ENCODE data around the gene HOXC13.

Gene HOXC13

DNA sequence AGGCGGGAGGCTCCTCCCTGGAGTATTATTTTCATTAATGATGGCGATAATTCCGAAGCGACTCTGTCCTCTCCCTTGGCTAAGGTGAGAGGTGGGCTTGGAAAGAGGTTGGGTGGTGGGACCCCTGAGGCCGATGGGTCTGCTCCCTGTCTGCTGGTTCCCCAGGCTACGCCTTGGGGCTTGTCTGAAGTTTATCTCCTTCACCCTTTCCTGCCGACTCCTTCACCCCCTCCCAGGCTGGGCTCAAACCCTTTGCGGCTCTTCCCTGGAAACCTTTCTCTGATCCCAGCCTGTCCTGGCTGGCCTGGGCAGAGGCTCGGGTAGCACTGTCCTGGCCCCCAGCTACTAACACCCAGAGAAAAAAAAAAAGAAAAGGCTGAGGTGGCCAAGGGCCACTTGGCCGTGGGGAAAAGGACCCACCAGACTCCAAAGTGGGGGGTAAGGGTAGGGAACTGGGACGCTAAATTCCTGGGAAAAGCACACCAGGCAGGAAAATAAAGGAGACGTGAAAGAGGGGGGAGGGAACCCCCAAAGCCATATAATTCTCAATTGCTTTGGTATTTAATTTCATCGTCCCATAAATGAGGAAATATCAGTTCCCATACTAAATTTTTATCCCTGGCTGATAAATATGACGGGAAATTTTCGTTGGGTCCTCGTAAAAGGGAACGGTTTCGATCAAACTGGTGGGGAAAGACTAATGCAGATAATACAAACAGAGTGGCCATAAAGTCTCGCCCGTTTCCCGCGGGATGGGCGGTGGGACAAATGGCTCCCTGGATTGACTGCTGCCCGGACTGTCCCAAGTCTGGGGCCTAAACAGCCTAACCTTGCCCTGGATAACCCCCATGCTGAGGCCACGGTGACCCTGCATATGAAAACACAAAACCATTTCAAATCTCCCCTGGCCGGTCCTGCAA, 44.3 kb downstream of the HOXC13 start:
- DNase-seq: no peak

DNA sequence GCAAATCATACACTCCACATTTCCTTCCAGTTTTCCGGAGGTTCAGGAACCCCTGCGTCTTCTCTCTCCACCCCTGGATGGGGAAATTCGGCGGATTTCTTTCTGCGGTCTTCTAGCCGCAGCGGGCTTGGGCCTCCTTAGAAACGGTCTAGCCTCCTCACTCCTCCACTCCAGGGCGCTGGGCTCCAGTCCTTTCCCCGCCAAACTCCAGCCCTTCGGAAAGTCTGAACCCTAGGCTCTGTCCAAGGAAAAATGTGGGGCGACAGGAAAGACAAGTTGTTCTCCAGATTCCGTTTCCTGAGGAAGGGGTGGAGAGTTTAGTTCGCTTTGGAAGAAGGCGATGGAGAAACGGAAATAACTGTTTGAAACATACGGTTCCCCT, 44.9 kb downstream of the HOXC13 start:
- DNase-seq: no peak

DNA sequence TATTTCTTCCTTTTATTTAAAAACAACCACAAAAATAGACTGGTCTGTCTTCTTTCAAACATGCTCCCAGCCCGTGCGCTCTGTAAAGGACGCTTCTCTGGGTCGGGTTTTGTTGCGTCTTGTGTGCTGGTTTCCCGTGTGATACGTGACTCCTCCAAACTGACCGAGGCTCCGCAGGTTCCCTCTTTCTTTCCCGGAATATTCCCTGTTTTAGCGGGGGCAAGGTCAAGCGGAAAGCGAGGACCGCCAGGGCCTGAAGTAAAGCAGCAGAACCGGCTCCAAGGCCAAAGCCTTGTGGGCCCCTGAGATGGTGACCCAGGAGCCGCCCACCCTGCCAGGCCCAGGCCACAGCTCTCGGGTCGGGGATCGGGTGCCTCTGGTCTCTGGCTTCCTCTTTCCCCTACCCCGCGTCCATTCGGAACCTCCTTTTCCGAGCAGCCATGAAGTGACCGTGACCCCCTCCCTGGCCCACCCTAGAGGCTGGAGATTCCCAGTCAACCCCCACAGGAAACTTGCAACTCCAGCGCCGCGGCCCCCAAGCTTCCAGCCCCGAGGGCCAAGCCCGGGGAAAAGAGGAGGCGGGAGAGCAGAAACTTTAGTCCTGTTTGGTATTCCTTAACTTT, 45.4 kb downstream of the HOXC13 start:
- DNase-seq: no peak

DNA sequence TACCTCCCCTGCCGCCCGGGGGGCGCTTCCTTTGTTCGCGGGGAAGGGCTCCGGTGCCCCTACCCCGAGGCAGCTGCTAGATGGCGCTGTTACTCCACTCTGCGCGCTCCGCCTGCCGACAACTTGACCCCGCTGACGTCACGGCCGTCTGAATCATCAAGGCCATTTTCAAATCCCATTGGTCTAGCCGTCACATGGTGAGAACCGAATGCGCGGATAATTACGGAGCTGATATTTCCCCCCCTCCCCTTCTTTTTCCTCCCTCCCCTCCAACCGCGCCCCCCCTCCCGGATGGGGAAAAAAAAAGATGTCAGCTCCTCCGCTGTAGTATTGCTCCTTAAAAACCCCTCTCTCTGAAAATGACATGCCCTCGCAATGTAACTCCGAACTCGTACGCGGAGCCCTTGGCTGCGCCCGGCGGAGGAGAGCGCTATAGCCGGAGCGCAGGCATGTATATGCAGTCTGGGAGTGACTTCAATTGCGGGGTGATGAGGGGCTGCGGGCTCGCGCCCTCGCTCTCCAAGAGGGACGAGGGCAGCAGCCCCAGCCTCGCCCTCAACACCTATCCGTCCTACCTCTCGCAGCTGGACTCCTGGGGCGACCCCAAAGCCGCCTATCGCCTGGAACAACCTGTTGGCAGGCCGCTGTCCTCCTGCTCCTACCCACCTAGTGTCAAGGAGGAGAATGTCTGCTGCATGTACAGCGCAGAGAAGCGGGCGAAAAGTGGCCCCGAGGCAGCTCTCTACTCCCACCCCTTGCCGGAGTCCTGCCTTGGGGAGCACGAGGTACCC, 46.5 kb downstream of the HOXC13 start, which contains the start of gene HOXC10:
Gene HOXC10 (plus strand): TSS at position 246 of the 791 bp plus-strand sequence. CDS start 114 bp downstream, at position 360.
- peak in 2 of 4 experiments; percentile 30 to 50 for DNase-seq

DNA sequence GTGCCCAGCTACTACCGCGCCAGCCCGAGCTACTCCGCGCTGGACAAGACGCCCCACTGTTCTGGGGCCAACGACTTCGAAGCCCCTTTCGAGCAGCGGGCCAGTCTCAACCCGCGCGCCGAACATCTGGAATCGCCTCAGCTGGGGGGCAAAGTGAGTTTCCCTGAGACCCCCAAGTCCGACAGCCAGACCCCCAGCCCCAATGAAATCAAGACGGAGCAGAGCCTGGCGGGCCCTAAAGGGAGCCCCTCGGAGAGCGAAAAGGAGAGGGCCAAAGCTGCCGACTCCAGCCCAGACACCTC, 47.0 kb downstream of the HOXC13 start:
- DNase-seq: no peak

DNA sequence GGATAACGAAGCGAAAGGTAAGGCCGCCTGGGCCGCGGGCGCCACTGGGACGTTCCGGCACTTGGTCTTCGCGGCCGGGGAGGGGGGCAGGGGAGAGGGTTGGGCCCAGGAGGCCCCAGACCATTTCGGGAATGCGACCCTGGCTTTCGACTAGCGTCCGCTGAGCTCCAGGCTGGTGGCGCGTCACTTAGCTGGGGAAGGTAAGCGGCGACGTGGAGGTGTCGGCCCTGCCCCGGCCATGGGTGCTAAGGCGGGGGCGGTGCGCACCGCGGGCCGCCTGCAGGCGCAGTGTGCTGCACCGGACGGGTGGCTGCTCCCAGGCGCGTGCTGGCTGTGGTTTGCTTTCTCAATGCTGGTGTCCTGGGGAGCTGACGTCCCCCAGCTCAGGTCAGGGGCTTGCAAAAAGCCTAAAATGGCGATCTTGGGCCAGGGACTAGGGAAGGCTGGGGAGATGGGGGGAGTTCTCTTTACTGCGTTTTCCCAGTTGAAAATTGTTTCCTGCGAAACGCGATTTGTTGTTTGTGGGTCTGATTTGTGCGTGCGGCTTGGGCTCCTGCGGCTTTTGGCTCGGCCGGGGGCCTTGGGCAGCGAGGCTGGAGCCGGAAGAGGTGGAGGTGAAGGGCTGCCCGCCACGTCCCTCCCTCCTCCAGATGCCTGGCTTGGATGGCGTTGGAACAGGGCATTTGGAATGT, 47.5 kb downstream of the HOXC13 start:
- DNase-seq: no peak

DNA sequence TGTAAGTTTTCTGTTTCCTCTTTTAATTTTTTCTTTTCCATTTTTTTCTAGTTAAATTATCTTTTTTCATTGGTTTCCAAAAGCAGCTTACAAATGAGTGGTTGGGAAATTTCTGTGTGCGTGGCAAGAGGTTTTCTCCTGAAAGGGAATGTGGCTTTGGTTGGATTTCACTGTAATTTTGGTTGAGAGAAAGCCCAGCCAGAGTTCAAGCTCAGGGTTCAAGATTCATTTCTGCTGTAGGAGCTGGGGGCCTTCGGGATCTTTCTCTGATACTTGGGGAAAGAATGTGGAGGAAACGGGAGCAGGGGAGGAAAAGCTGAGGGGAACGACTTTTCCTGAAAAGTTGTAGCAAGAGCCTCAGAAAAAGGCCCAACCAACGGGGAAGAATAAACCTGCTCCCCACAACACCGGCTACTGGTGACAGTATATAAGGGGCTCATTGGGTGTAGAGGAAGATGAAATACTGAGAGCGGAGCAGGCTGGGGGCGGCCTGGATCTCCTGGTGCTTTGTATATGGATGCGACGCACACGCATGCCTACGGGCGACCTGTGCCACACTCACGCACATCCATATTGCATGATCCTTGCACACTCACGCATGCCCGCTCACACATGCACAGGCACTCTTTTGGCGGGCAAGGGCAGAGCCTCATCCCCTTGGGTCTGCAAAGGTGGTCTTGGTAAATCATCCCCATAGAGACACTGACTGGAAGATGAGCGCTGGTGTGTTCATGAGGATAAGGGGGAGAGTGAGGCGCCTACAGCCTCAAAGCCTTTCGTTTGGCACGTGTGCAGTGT, 48.3 kb downstream of the HOXC13 start:
- no peak for DNase-seq

DNA sequence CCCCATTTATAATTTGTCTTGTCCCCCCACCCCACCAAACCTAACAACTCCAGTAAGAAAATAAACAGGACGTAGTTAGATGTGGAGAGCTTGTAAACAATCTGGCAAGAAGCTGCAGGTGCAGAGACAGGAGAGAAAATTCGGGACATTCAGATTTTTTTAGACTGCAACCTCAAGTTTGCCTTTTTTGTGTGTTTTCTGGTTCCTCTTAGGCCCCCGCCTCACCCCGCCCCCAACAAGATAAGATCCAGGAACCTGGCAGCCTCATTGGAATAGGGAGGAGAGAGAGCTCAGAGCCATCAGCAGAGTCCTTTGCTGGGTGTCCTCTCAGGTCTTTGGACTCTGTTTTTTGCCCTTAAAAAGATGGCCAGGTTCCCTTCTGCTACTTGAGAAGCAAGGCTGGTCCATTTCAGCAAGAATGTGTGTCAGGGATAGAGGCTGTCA, 49.2 kb downstream of the HOXC13 start:
- no peak for DNase-seq

DNA sequence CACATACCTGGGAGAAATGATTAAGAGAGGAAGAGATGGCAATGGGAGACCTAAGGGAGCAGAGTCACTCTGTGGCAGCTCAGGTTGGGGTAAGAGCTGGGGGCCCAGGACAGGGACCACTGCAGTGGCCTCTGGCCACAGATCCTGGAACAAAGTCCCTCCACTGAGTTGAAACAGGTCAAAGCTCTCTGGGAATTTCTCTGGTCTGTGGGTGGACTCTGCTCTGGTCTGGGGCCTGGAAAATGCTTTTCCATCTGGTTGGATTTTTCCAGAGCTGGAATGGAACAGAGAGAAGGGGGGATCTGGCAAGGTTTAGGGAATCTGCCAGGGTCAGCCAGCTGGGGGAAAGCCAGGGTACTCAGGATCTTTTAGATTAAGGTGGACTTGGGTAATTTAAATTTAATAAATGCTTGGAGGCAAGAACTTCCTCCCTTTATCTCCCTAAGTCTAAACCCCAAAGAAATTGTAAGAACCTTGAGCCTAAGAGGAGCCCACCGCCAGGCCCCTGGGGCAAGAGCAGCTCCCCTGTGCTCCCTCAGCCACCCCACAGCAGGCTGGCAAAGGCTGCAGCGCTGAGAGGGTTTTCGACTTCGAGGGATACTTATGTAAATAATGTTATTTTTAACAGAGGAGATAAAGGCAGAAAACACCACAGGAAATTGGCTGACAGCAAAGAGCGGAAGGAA, 50.1 kb downstream of the HOXC13 start:
- no peak for DNase-seq

DNA sequence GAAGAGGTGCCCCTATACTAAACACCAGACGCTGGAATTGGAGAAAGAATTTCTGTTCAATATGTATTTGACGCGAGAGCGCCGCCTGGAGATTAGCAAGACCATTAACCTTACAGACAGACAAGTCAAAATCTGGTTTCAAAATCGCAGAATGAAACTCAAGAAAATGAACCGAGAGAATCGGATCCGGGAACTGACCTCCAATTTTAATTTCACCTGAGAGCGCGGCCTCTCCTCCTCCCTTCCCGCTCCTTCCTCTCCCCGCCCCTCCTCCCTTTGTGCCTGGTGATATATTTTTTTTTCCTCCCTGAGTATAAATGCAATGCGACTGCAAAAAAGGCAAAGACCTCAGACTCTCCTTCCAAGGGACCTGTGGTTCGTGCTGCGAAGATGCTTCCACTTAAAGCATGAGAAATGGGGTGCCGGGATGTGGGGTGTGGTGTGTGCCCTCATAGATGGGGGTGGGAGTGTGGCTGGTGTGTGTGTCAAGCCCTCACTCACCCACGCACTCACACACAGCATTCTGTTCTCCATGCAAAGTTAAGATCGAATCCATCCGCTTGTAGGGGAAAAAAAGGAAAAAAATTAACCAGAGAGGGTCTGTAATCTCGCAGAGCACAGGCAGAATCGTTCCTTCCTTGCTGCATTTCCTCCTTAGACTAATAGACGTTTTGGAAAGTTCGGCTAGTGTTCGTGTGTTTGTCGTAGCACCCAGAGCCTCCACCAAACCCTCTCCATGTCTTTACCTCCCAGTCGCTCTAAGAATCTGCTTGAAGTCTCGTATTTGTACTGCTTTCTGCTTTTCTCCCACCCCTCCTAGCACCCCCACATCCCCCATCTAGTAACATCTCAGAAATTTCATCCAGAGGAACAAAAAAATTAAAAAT, 50.8 kb downstream of the HOXC13 start:
- DNase-seq: no peak

DNA sequence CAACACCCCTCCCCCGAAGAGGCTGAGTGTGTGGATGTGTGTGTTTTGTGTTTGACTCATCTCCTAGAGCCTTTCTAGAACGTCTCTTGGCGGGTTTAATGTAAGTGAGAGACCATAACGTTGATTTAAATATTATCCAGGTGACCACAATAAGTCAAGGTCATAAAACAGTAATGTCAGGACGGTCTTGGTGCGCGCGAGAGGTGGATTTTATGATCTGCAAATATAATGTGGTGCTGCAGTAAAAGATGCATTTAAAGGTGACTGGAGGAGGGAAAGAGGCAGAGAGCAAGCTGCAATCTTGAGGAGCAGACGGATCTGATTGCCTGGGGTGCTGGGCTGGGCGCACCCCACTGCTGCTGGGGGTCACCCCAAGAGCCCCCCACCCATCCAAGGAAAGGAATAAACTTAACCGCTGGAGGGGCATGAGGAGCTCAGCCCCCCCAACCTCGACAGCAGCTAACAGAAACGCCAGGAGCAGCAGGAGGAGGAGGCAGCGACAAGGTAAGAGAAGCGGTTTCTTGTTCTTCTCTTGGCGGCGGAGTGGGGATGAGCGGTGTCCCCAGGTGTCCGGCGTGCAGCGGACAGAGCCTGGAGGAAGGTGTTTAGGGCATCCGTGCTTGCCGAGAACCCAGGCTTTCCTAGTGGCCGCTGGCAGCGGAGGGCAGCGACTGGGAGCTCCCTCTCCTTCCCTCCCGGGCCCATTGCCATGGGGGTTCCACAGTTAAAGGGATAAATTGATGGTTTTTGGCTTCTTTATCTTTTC, 51.9 kb downstream of the HOXC13 start:
- no peak for DNase-seq

DNA sequence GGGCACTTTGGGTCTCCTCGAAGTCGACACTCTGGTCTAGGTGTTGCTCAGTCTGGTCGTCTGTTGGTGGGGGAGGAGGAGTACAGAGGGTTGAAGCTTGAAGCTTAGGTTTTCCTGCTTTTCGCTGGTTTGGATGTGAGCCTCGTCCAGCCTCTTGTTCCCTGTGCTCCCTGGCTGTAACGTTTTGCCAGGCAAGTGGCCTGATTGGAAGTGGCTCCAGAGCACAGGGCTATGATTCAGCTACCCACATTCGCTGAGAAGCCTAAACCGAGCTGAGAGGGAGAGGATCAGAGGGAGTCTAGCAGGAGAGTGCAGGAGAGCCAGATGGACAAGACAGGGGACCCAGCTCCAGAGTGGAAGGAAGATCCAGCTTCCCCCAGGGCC, 52.4 kb downstream of the HOXC13 start:
- no peak for DNase-seq

DNA sequence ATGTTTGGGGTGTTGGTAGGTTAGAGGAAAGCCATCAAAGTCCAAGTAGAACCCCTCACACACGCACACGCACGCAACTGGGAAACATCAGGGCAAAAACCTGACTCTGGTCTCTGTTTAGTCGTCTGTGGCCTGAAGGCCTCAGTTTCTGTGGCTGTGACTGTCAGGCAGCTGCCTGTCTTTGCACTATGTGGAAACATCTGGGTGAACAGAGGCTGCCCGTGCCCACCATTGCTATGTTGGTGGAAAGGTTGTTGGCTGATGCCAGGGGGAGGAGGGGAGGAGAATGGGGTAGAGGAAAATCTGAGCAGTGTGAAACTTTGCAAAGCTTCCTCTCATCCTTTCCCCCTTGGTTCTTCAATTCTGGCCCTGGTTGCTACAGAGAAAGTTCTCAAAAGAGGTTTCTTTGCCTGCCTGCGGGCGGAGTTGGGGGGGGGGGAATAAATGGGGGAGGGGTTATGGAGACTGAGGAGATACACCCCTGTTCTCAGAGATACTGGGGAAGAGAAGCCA, 53.8 kb downstream of the HOXC13 start:
- DNase-seq: no peak

DNA sequence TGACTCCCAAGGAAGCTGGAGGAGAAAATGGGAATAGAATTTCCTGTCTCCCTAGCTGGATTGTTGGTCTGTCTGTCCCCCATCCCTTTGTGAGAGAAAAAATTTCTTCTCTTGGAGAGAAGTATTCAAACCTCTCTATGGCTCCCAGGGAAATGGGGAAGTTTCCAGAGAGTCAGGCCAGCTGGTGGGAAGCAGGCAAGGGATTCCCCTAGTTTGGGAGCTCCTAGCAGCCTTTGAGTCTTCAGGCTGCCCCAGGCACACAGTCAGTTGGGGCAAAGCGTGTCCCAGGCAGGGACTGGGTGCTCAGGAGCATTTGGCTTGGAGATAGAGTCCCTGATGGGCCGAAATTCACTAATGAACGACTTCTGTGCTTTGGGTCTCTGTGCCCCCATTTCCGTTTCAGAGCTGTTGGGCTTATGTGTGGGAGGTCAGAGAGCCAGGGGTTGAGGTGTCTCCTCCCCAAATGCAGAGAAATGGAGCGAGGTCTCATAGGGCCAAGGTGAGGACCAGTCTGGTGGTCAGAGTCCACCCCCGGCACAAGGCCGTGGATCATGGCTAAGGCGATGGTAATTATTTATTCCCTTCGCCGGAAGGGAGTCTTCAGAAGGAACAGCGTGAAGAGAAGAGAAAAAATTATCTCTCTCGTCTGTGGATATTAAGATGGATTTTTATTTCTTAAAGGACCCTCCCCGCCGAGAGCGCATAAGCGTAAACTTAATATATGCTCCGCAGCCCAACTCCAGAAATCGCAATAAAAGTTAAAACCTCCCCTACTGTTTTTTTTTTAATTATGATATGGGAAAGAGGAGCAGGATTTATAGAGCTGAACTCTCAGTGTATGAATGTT, 54.8 kb downstream of the HOXC13 start:
- no peak for DNase-seq

DNA sequence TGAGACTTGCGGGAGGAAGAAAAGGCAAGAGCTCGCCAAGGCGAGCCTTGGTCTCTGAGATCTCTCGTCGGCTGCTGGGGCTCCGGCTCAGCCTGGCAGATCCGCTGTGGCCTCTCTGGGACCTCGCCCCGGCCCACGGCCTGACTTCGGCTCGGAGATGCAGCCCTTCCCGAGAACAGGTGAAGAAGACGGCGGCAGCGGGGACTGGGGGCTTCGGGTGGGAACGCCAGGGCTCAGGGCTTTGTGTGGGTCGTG, 55.3 kb downstream of the HOXC13 start:
- DNase-seq: no peak

DNA sequence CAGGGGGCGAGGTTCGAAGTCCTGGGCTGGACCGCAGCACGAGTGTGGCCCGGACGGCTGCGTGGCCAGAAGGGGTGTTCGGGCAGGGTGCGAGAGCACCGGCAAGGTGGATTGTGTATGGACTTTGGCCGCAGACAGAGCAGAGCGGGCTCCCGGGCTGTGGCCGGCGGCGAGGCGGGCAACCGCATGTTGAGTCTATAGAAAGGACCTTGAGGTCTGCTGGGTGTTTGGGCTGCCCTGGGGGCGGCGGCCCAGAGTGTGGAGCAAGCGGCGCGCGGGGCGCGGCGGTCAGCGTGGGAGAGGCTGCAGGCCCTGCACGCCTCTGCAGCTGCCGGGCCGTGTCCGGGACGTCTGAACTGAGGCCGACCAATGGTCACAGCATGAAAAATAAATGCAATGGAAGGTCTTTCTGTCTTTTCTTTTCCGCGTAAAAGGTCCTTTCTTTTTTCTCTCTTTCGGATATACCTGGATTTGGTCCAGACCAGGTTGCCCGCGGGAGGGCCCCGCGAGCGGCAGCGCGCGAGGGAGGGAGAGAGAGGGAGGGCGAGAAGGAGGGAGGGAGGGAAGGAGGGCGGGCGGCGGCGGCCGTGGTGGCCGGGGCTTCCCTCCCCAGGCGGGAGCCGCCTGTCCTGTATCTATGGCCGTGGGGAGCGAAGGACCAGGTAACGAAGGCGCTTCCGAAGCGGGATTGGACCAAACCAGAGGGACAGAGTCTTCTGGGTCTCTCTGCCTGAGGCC, 55.8 kb downstream of the HOXC13 start:
- no peak for DNase-seq

DNA sequence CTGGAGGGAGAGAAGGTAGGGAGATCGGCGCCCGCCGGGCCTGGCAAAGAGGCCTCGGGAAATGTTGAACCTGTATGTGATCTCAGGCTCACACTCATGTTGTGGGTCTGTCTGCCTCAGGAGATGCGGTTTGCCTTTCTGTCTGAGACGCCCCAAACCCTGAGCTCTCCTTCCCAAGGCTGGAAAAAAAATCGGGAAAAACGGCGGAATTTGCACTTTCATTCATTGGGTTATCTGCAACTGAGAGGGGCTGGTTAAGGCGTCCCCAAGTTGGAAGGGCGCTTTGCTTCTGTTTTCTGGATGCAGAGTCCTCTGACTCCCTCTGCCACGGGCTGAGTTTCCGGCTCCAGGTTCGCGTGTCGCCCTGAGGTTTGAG, 56.4 kb downstream of the HOXC13 start:
- no peak for DNase-seq
